Occipital lobe (tissue), 2 donors: Measurements from ENCODE around the gene SLC25A18. TPM values are rescaled to one million over a fixed set of nuclear protein-coding genes. Genes with fewer than 3 reads are reported as not detected.
"Not testable (repeated sequence)": the region's sequence is repeated elsewhere in the genome, so short reads cannot be mapped to it uniquely, and the experiment has no call there.

Experiments used
- DNase-seq: peaks from one replicate; lab custom pipeline; 2025; lab: John Stamatoyannopoulos, UW
- total RNA-seq: library from RNA; depleted of rRNA; stranded (reverse); fragments of >200 nt; gene quantifications from one replicate; pipeline ENCODE4 v1.2.3, GENCODE V29; 2014

The SLC25A18 gene
- total RNA-seq, 1 donor from 2014 or later: 6.4 TPM

DNA sequence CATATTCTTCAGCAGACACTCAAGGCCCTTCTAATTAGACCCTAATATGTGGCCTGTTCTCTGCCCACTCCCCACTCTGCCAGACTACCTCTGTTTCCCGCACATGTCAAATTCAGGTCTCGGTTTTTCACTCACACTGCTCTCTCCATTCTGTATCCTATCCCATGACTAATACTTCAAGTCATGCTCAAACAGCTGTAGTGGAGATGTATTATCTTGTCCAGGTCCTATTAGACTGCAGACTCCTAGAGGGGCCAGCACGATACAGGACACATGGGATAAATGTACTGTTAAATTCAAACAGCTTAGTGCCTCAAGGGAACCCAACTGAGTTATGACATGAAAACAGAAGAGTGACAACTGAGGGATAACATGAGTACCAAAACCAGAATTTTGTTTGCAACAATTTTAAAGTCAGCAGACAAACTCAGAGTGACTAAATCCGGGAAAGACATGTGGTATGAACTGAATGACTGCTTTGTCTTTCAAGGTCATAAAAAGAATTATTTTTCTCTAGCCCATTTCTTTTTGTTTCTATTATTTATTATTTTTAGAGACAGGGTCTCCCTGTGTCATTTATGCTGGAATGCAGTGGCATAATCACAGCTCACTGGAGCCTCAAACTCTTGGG lies 44.7 kb downstream of the SLC25A18 start:
- DNase-seq: no peak

DNA sequence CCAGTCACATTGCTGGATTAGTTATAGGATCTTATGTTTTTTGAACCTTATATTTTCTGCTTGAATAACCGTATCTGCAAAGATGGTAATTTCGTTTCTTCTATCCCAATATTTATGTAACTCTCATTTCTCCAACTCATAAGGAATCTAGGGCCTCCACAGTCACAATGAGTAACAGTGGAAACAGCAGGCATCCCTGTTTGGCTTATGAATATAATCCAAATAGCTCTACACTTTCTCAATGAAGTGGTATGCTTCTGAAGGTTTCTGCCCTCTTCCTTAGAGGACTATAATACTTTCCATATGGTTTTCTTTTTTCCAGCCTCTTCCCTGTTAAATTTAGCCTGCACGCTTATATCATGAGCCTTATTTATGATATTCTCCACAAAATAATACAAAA lies 48.8 kb downstream of the SLC25A18 start:
- DNase-seq: no peak

DNA sequence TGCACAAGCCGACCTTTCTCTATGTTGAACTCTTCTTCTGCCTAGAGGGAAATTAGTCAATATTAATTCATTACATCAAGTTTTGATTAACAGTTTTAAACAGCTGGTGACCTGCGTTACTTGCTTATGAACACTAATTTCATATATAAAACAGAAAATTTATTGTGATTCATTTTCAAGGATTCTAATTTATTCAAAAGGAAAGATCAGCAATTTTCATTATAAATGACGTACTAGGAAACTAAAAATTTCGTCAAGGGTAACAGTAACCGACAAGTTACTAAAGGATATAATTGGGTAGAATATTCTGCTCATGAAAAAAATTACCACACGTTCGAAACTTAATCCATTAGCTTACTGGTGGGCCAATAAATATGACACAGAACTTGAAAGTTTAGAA lies 50.0 kb downstream of the SLC25A18 start:
- DNase-seq: no peak

DNA sequence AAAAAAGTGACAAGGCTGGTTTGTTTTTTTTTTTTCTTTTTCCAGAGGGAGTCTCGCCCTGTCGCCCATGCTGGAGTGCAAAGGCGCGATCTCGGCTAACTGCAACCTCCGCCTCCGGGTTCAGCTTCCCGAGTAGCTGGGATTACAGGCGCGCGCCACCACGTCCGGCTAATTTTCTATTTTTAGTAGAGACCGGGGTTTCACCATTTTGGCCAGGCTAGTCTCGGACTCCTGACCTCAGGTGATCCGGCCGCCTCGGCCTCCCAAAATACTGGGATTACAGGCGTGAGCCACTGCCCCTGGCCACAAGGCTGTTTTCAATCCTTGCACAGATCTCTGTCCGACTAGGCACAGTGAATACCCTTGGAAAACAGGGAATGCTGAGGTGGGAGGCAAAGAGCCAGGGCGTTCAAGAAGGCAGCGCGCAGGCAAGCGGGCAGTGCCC lies 64.7 kb downstream of the SLC25A18 start:
- no peak for DNase-seq

DNA sequence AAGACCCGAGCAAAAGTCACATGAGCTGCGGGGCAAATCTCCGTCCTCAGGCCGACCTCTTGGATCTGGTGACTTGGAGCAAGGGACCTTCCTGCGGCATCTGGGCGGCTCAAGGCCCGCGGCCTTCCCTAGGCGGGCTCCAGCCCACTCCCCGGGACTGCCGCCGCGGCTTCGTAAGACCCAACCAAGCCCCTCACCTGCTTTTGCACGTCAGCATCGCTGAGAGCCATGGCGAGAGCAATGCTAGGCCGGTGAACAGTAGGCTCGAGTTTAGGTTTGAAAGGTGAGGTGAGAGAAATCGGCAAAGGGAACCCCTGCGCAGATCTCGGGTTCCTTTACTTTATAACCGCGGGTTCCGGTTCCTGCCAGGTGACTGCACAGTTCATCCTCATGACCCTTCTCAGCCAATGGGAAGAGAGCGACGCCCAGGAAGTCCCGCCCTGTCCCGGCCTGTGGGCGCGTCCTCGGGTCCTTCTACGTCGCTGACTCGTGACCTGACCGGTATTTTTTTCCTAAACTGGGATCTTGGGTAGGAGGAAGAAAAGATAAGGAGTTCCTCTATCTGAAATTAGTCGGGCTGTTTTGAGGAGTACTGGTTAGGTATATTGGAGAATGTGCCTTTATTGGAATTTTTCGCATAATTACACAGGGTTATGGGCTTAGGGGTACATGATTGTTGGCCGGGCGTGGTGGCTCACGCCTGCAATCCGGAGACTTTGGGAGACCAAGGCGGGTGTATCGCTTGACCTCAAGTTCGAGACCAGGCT lies 65.3 kb downstream of the SLC25A18 start, which contains the start of gene ATP6V1E1:
ATP6V1E1 (minus strand) TSS at position 344 of the 767 bp plus-strand sequence; CDS start at position 230, 114 bp downstream.
- peak; percentile 95 for DNase-seq

DNA sequence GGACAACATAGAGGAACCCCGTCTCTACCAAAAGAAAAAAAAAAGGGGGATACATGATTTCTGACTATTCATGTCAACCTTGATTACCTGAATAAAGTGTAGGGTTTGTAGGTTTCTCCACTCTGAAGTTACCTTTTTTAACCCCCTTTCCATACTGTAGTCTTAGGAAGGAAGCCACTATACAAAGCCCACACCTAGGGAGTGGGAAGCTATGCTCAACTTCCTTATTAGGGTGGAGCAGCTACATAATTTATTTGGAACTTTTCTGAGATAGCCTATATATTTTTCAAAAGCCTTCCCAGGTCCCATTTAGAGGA lies 65.8 kb downstream of the SLC25A18 start:
- no peak for DNase-seq

DNA sequence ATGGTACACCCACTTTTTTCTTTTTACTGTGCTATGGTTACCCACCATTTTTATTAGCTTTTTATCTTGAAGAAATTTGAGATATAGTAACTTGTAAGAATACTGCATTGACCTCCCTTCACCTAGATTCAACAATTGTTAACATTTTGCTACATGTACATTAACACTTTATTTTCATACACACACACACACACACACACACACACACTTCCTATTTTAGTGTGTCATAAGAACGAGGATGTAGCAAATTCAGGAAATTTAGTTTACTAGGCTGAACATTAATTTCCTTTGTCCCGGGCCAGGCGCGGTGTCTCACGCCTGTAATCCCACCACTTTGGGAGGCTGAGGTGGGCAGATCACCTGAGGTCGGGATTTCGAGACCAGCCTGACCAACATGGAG lies 66.3 kb downstream of the SLC25A18 start:
- DNase-seq: no peak

DNA sequence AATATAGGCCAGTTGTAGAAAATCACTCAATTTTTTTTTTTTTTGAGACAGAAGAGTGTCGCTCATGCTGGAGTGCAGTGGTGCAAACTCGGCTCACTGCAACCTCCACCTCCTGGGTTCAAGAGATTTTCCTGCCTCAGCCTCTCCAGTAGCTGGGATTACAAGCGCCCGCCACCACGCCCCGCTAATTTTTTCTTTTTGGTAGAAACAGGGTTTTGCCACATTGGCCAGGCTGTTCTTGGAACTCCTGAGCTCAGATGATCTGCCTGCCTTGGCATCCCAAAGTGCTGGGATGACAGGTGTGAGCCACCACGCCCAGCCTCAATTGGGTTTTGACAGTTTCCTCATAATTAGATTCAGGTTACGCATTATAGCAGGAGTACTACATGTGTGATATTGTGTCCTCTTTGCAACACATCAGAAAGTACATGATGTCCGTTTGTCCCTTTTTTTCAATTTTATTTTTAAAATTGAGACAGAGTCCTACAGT lies 67.8 kb downstream of the SLC25A18 start:
- DNase-seq: no peak

DNA sequence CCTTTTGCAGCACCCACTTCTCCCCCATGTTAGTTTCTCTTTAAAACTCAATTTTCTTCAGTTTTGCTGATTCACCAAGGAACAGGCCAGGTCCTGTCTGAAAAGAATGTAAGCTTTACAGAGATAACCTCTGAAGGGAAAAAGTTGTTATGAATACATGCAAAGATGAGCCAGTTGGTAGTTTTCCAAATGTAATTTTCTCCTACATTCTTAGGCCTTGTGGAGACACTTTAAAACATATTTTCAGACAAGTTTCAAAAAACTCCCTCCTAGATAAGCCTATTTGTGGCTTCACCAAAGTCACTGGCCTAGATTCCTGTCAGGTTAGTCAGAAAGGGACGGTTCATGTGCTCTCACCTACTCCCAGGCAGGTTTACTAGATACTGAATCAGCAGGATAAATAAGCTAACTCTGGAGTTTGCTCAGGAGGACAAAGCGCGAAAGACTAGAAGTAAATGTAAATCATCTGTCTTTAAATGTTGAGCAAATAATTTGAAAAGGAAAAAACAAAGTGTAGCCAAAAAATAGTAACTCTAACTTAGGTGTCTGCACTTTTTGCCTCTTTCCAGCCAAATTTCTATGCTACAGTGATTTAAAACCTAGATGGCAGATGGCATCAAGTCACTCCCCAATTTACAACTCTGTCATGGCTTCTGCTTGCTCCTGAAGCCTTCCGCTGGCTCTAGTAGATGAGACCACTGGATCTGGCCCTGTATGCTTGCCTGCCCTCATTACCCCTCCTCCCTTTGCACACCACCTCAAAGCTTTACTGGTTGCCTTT lies 70.1 kb downstream of the SLC25A18 start:
- DNase-seq: no peak

DNA sequence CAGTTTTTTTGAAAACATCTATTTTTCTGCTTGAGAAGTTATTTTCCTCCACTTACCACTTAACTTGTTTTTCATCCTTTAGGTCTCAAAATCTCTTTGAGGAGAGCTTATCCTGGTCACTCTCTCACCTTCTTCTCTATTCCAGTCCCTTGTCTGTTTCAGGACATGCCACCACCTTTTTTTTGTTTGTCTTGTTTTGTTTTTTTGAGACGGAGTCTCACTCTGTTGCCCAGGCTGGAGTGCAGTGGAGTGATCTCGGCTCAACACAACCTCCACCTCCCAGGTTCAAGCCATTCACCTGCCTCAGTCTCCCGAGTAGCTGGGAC lies 70.7 kb downstream of the SLC25A18 start:
- DNase-seq: no peak

DNA sequence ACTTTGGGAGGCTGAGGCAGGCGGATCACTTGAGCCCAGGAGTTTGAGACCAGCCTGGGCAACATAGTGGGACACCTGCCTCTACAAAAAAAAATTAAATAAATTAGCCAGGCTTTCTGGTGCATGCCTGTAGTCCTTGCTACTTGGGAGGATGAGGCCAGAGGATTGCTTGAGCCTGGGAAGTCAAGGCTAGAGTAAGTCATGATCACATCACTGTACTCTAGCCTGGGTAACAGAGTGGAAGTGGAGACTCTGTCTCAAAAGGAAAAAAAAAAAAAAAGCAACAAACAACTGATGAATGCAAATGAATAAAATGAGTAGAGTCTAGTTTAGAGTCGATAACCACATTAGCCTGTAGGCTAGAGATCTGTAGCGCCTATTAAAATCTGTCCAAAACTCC lies 71.4 kb downstream of the SLC25A18 start:
- no peak for DNase-seq

DNA sequence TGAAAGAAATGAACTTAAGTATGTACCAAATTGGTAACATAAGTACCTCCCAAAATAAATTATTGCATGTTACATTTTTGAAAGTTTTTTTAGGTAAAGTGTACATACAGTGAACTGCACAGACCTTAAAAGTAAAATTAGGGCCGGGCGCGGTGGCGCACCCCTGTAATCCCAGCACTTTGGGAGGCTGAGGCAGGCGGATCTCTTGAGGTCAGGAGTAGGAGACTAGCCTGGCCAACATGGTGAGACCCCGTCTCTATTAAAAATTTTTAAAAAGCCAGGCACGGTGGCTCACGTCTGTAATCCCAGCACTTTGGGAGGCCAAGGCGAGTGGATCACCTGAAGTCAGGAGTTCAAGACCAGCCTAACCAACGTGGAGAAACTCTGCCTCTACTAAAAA lies 73.6 kb downstream of the SLC25A18 start:
- DNase-seq: not testable (repeated sequence)

DNA sequence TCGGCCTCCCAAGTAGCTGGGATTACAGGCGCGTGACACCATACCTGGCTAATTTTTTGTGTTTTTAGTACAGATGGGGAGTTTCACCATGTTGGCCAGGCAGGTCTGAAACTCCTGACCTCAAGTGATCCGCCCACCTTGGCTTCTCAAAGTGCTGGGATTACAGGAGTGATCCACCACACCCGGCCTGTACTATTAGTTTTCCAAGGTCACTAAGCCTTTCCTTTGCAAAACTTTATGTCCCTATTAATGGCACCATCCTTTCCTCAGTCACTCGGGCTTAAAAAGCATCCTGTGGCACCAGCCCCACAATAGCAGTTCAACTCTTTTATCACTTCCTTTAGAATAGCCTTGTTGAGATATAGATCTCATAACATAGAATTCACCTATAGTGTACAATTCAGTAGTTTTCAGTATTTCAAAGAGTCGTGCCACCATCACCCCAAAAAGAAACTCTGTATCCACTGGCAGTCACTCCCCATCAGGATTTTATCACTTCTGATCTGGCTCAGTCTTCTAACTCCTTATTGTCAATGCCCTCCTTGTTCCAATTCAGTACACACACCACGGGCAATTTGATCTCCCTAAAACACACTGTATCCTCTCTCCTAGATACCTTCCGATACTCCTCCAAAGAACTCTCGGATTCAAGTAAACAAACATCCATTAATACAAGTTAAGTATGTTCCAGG lies 74.3 kb downstream of the SLC25A18 start:
- no peak for DNase-seq

DNA sequence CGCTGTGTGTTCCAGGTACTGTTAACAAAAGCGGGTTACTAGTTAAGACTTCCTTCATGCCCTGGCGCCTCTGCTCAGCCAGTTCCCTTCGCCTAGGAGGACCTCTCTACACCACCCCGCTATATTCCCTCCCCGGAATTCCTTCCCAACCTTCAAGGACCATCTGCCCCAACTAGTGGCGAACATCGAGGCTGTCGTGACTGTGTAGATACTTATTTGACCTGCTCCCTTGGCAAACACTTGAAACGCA lies 74.8 kb downstream of the SLC25A18 start:
- DNase-seq: no peak

DNA sequence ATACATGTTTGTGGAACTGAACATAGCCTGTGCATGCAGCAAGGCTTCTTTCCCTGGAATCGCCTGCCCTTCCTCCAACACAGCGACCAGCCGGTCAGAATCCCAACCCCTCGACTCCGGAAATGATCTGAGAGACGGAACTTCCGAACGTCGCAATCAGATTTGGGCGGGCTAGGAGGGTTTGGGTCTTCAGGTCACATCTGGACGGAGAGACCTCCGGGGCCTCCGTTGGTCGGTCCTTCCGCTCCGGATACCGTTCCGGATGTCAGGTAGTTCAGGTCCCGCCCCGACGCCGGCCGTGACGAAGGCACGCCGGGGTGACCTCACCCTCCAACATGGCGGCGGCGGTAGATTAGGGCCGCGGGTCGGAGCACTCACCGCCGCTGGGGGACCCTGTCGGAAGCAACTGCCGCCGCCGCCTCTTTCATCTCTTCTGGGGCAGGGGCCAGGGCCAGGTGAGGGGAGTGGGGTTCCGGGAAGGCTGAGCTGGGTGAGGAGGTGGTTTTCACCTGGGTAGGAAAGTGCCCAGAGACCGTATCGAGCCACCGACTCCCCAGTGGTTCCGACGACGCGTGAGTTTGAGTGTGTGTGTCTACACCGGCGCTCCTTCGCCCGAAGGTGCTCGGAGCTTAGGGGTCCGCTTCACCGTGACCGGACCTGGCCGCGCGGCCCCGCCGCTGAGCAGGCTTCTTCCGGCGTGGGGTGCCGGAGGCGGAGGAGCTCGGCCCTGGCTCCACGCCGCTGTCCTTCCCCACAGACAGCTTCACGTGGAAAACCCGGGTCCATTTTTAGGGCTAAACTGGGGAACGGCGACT lies 75.3 kb downstream of the SLC25A18 start, which contains the start of gene BCL2L13:
BCL2L13 (plus strand) TSS at position 326 of the 815 bp plus-strand sequence. CDS start 16,955 bp downstream, outside the sequence.
- DNase-seq: peak; percentile 83

DNA sequence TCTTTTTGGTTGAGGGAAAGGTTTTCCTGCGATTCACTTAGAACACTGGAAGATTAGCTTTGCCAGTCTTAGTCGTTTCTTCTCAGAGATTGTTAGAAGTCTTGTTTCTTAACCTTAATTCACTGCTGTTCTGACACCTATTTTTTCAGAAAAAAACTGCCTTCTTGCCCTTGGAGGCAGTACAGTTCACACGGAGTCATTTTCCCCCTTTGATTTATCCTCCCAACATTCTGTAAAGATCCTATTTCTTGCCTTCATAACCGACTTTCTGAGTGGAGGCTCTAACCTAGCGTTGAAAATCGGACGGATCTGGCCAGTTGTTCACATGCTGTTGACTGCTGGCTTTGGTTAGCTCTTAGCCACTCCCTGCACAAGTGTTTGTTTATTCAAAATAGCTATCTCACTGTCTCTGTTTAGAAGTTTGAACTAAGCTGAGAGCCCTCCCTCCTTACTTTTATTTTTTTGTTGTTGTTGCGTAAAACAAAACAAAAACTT lies 76.0 kb downstream of the SLC25A18 start:
- no peak for DNase-seq

Other genes with a start within 250 kb of the SLC25A18 start
- gene CECR2, start 194.0 kb upstream of the SLC25A18 start, total RNA-seq: 4.4 TPM
- gene ATP6V1E1, start 65.3 kb downstream of the SLC25A18 start, total RNA-seq: 98.1 TPM
- 36.2 TPM for gene BCL2L13, start 75.3 kb downstream of the SLC25A18 start, total RNA-seq
- gene BID, start 211.0 kb downstream of the SLC25A18 start, total RNA-seq: 46.2 TPM